DND-41 (cell line): ENCODE results near the gene AGPAT3.

Experiments used
- CTCF ChIP-seq: IDR thresholded peaks from 2 replicates; pipeline ENCODE4 v1.5.1; 2012; ENCODE audit warnings: borderline replicate concordance, low read length, moderate library complexity, mild to moderate bottlenecking; ENCODE audit not compliant: poor library complexity, severe bottlenecking; ENCODE audit errors: extremely low read depth
- EZH2 ChIP-seq: IDR thresholded peaks from 3 replicates; pipeline ENCODE4 v1.6.1; 2012; ENCODE audit warnings: borderline replicate concordance, low read depth, mild to moderate bottlenecking, moderate library complexity, low read length, inconsistent platforms; ENCODE audit not compliant: severe bottlenecking

GRCh38 chr21:44013380-44014088 is 148.5 kb downstream of the AGPAT3 start:
- TF ChIP-seq CTCF (no peak), EZH2 (no peak)
